ENCODE results near the gene CD58.
"Not testable (repeated sequence)": the region's sequence is repeated elsewhere in the genome, so short reads cannot be mapped to it uniquely, and the experiment has no call there.

Gene CD58

DNA sequence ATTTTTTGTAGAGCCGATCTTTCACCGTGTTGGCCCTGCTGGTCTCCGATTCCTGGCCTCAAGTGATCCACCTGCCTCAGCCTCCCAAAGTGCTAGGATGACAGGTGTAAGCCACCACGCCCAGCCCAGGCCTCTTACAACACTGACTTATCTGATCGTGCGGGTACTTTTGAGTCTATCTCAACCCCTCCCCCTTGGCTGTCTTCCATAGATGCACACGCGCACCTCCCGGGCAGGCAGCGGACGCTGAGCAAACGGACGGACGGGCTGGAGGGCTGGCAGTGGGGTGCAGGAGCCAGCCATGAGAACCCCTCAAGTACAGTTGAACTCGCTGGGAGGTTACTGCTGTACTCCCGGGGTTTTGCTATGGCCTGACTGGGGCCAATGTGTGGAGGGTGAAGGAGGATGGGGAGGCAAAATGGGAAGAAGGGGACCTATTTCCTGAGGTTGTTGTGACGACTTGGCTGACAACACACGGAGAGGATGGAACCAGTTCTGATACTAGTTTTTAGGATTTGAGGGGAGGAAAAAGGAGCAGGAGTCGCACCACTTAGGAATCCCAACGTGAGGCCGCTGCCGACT is 959 bp downstream of the CD58 start:
- peak in 1 of 2 experiments; percentile 63 for DNase-seq

- DNase-seq, result no peak
Observed at GRCh38 chr1:116569381-116569670, 1.5 kb downstream of the CD58 start.

- DNase-seq, result no peak
Observed at GRCh38 chr1:116568662-116569380, 2.0 kb downstream of the CD58 start.

GRCh38 chr1:116567790-116568661 is 2.8 kb downstream of the CD58 start:
- no peak for DNase-seq

- no peak for DNase-seq
Observed at GRCh38 chr1:116565222-116565621, 5.6 kb downstream of the CD58 start.

GRCh38 chr1:116564426-116564825 is 6.4 kb downstream of the CD58 start:
- DNase-seq, result no peak

DNA sequence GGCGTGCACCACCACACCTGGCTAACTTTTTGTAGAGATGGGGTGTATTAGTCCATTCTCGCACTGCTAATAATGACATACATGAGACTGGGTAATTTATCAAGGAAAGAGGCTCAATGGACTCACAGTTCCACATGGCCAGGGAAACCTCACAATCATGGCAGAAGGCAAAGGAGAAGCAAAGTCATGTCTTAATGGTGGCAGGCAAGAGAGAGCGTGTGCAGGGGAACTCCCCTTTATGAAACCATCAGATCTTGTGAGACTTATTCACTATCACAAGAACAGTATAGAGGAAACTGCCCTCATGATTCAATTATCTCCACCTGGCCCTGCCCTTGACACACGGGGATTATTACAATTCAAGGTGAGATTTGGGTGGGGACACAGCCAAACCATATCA is 8.4 kb downstream of the CD58 start:
- DNase-seq, result not testable (repeated sequence)

DNA sequence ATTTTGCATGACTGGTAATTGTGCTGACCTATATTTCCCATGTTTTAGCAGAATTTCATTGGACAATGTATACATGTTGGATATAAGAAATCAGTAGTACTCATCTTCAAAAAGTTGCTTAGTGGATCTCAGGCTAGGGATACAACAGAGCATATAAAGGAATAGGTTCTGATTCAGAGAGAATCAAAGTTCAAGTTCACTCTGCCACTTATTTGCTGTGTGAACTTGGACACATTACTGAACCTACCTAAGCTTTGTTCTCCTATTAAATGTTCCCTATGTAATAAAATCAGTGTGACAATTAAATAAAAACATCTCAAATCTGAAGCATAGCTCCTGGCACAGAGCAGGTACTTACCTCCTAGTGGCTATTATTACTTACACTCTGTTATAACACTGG is 9.3 kb downstream of the CD58 start:
- no peak for DNase-seq

GRCh38 chr1:116560704-116561490 is 9.9 kb downstream of the CD58 start:
- no peak for DNase-seq

DNA sequence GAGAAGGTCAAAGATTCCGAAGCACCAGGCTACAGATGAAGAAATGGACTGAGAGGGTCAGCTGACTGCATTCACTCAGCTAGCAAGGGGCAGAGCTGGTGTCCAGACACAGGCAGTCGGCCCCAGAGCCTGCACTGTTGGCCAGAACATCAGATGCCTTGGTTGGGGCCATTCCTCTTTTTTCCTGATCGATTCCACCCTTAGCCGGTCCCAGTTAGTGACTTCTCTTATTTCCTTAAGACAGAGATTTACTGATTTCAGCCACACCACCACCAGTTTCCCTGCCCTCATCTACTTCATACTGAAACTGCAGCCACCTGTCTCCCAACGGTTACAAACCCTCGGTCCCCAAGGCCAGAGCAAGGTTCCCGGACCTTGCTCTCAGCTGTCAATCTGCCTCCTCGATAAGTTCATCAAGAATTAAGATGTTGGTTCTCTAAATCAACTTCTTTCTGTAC is 11.5 kb downstream of the CD58 start:
- no peak for DNase-seq

DNA sequence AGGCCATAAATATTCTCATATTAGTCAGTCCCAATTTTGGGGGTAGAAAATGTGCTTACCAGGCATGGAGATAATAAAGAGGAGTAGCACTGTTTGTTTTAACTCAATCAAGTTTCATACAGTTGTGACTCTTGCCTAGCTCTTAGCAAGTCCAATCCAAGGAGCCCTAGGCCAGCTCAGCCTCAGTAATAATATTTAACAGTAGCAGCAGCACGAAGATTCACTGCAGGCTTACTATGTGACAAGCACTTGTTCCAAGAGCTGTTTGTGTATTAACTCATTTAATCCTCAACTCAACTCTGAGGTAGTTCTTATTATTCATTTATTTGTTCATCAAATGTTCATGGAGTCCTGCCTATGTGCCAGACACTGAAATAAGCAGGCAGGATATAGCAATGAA is 12.3 kb downstream of the CD58 start:
- no peak for DNase-seq

DNA sequence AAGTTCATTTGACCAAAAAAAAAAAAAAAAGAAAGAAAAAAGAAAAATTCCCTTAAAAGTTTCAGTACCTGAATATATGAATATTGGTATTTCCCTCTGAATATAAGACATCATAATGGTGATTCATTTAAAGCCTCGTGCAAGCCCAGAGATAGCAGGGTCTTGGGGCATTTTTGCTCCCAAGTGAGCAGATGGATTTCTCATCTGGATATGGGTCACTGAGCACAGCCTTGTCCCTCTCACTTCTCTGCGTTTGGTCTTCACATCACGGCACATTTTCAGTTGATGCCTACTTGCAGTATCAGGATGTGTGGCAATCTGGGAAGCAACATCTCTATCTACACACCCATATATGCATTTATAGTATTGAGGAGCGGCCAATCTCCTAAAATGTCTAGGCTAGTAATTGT is 12.7 kb downstream of the CD58 start:
- DNase-seq, result no peak

DNA sequence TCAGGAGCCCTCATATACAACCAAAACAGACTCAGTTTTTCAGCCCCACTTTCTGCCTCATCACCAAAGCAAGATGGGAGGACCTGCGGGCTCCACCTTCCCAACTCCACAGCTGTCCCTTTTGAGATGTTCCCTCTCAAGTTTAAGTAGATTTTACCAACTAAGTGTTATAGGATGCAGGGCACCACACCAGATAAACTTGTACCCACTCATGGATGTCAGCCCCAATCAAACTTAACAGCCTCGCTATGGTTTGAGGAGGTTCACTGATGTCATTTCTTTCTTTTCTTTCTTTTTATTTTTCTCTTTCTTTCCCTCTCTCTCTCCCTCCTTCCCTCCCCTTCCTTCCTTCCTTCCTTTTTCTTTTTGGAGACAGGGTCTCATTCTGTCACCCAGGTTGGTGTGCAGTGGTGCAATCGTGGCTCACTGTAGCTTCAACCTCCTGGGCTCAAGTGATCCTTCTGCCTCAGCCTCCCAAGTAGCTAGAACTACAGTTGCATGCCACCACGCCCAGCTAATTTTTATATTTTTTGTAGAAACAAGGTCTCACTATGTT is 13.4 kb downstream of the CD58 start:
- DNase-seq, result no peak

- no peak for DNase-seq
Observed at GRCh38 chr1:116556289-116557006, 14.4 kb downstream of the CD58 start.

GRCh38 chr1:116554924-116555323 is 15.9 kb downstream of the CD58 start:
- no peak for DNase-seq

GRCh38 chr1:116553386-116554115 is 17.3 kb downstream of the CD58 start:
- no peak for DNase-seq

GRCh38 chr1:116546354-116546977 is 24.4 kb downstream of the CD58 start:
- DNase-seq, result no peak

DNA sequence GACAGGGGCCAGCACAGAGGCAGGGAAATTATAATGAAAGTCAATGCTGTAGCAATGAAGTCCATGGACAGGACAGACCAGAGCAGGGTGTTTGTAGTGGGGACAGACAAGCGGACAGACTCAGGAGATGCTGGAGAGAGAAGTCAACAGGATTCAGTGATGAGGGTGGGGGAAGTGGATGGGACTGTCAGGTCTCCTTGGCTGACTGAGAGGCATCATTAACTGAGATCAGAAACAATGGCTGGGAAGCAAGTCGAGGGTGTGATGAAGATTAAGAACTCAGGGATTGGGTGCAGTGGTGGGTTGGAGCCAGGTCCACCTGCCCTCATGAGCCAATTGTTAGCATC is 25.5 kb downstream of the CD58 start:
- DNase-seq, result no peak

DNA sequence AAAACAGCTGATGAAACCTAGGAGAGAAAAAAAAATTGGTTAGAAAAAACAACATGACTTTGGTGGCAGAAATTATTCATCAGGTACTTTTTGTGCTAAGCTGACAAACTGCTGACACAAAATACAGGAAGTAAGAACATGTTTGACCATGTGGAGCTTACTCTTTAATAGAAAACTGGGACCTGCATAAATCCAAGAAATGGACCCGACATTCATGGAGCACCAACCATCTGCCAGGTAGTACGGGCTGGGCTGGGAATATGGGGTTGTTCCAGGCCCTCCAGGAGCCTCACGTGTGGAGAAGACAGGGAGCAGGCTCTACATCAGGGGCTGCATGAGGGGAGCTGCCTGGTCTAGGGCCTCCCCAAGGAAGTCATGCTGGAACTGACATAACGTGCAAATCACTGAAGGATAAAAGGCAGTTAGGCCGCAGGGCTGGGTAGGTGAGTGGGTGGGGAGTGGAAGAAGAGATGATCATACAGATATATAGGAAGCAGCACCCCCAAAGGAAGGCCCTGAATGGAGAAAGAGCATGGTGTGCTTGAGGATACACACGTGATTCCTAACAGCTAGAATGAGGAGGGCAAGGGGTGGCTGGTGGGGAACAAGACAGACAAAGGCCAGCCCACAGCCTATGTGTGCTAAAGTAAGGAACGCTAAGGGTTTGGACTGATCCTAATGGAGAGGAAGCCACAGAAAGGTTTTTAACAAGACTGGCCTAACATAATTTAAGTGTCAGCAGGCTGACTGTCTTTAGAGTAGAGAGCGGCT is 26.1 kb downstream of the CD58 start:
- DNase-seq, result no peak

DNA sequence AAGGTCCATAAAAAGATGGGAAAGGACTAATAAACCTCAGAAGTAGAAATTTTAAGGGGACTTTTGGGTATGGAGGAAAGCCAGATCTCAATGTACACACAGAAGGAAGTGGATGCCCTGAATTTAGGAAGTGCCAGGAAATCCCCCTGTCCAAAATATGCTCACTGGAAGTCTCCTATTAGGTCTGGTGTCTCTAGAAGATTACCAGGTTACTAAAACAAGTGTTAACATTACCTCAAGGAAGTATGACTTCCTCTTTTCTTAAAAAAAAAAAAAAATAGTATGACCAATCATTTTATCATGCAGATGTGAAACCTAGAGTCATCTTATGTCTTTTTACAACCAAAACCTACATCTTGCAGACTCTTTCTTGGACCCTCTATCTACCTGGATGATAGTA is 30.7 kb downstream of the CD58 start:
- DNase-seq, result no peak

Measured in NCI-H526 (cell line).